ENCODE data around the gene CRTAC1. TPM values are rescaled to one million over a fixed set of nuclear protein-coding genes. Genes with fewer than 3 reads are reported as not detected.

CRTAC1 gene
- total RNA-seq, 1 experiment from 2014 or later, result 0.20 TPM

GRCh38 chr10:97916586-97916985, 113.8 kb downstream of the CRTAC1 start:
- no peak overlapping the region for H2AFZ ChIP-seq (ENCODE audit: low read depth, low read length, poor library complexity, severe bottlenecking)
- H3K36me3 ChIP-seq (ENCODE audit: control insufficient read depth in 1 of 2, insufficient read depth in 2 of 2, low read length in 2 of 2), result no peaks in the 10 kb centered on the region
- H3K4me2 ChIP-seq (ENCODE audit: low read length), result no peak overlapping the region
- TF ChIP-seq EZH2phosphoT487 (IDR thresholded peaks at IDR 0.05; ENCODE audit: borderline replicate concordance), result no peak
- TF ChIP-seq CEBPB (IDR thresholded peaks at IDR 0.05; ENCODE audit: low read depth), result no peak
- TF ChIP-seq, protein P1, sequence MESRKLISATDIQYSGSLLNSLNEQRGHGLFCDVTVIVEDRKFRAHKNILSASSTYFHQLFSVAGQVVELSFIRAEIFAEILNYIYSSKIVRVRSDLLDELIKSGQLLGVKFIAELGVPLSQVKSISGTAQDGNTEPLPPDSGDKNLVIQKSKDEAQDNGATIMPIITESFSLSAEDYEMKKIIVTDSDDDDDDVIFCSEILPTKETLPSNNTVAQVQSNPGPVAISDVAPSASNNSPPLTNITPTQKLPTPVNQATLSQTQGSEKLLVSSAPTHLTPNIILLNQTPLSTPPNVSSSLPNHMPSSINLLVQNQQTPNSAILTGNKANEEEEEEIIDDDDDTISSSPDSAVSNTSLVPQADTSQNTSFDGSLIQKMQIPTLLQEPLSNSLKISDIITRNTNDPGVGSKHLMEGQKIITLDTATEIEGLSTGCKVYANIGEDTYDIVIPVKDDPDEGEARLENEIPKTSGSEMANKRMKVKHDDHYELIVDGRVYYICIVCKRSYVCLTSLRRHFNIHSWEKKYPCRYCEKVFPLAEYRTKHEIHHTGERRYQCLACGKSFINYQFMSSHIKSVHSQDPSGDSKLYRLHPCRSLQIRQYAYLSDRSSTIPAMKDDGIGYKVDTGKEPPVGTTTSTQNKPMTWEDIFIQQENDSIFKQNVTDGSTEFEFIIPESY (IDR thresholded peaks at IDR 0.05; ENCODE audit: extremely low read depth, insufficient replicate concordance, low read length), result no peak
- no peak for TF ChIP-seq JUND (IDR thresholded peaks at IDR 0.05)
- TF ChIP-seq ZNF274 (IDR thresholded peaks at IDR 0.05; ENCODE audit: low read depth, low read length), result no peak
- no peak for TF ChIP-seq POLR2AphosphoS5 (IDR thresholded peaks at IDR 0.05; ENCODE audit: low read depth, low read length)
- TF ChIP-seq TCF7L2 (IDR thresholded peaks at IDR 0.05; ENCODE audit: borderline replicate concordance, extremely low read depth, insufficient read depth, insufficient read length), result no peak
- no peak for TF ChIP-seq SIN3A (IDR thresholded peaks at IDR 0.05; ENCODE audit: low read depth)
- no peak for TF ChIP-seq SP1 (IDR thresholded peaks at IDR 0.05; ENCODE audit: low read depth)
- no peak for TF ChIP-seq ZFX (IDR thresholded peaks at IDR 0.05)
- no peak for TF ChIP-seq REST (IDR thresholded peaks at IDR 0.05; ENCODE audit: low read depth)
- TF ChIP-seq YY1 (IDR thresholded peaks at IDR 0.05; ENCODE audit: extremely low read depth, insufficient replicate concordance, low read depth, low read length), result no peak
- TF ChIP-seq, protein P2, sequence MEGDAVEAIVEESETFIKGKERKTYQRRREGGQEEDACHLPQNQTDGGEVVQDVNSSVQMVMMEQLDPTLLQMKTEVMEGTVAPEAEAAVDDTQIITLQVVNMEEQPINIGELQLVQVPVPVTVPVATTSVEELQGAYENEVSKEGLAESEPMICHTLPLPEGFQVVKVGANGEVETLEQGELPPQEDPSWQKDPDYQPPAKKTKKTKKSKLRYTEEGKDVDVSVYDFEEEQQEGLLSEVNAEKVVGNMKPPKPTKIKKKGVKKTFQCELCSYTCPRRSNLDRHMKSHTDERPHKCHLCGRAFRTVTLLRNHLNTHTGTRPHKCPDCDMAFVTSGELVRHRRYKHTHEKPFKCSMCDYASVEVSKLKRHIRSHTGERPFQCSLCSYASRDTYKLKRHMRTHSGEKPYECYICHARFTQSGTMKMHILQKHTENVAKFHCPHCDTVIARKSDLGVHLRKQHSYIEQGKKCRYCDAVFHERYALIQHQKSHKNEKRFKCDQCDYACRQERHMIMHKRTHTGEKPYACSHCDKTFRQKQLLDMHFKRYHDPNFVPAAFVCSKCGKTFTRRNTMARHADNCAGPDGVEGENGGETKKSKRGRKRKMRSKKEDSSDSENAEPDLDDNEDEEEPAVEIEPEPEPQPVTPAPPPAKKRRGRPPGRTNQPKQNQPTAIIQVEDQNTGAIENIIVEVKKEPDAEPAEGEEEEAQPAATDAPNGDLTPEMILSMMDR (IDR thresholded peaks at IDR 0.05 in 2 of 3, conservative IDR thresholded peaks at IDR 0.05 in 1 of 3; ENCODE audit: borderline replicate concordance in 1 of 3, insufficient read depth in 1 of 3, low read depth in 2 of 3, low read length in 2 of 3), result no peak
- TF ChIP-seq CBX3 (IDR thresholded peaks at IDR 0.05; ENCODE audit: low read depth), result no peak
- no peak overlapping the region for H3K9ac ChIP-seq (ENCODE audit: low read length)
- RAD21 ChIA-PET (ENCODE audit: low non-redundant PET in 1 of 2, low total read pairs in 2 of 2, uncharacterized antibody in 2 of 2, unreplicated experiment in 2 of 2), result no interaction called here
- CTCF ChIA-PET, result interaction anchor here (5.6 kb wide), 1 partner anchor 125 kb away, joined by 76 read pairs; no protein-coding TSS in a partner anchor
- intact Hi-C loops (cut with micrococcal nuclease), result loop anchor here (10.0 kb wide), 2 partner anchors 318 to 748 kb away; no protein-coding TSS in a partner anchor
- no peak overlapping the region for H3K27ac ChIP-seq (ENCODE audit: low read depth, low read length)
- no peak for ATAC-seq
- no peaks in the 10 kb centered on the region for H3K79me2 ChIP-seq (ENCODE audit: insufficient read depth, low read length)
- no peaks in the 10 kb centered on the region for H3K9me3 ChIP-seq (ENCODE audit: control insufficient read depth in 1 of 2, insufficient read depth in 1 of 2, low read depth in 1 of 2, low read length in 2 of 2)
- POLR2A ChIA-PET, result no interaction called here
- DNase-seq (ENCODE audit: low read depth, low spot score), result no peak
- no peak overlapping the region for H3K4me3 ChIP-seq (replicated peaks in 1 of 2; ENCODE audit: low read depth in 1 of 2, low read length in 2 of 2)
- H3K27me3 ChIP-seq (ENCODE audit: insufficient read depth, low read length), result peaks cover 9% of the 10 kb centered on the region; the same call in 1 of the 2 replicates
- H3K9me2 ChIP-seq (ENCODE audit: insufficient read depth), result no peaks in the 10 kb centered on the region
- peaks cover 5 to 20% of the 10 kb centered on the region in 2 experiments; a peak in 3 of 4 replicates for H3K4me1 ChIP-seq (ENCODE audit: control insufficient read depth in 1 of 2, insufficient read depth in 2 of 2, low read length in 2 of 2)
- H4K20me1 ChIP-seq (ENCODE audit: insufficient read depth), result no peaks in the 10 kb centered on the region
- no TSS peak for BruUV-seq (replicated peaks)

All from HCT116 (cell line).